Inflammatory macrophage (primary cell): ENCODE data around the gene CACNB2.

Experiments used
- DNase-seq, 2 donors: peaks; one replicate each; pipeline ENCODE4 v3.0.0-alpha.2; 2020 to 2022

CACNB2 gene

DNA sequence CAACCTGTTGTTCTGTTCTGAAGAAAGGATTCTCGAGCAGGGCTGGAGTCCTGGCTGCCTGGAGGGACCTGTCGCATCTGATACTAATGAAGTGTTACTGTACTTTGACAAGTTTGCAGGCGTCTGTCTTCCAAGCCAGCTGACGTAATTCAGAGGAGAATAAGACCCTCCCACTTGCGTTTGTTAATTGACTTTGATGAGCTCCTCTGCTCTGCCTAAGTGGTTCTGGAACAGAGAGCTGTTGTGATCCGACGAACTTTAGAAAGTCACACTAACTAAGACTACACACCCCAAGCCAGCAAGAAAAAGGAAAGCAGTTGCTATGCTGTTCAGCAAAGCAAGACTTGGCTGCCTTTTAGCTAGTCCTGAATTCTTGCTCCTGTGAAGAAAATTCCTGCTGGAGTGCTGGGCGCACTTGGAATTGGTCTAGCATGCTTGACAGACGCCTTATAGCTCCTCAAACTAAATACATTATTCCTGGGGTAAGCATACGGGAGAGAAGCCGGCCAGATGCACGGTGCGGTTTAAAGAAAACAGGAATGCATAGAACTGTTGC, 200.3 kb downstream of the CACNB2 start:
- no peak for DNase-seq

- DNase-seq = no peak
Observed at GRCh38 chr10:18341055-18341454, 200.8 kb downstream of the CACNB2 start.

GRCh38 chr10:18343573-18343972, 203.3 kb downstream of the CACNB2 start:
- no peak for DNase-seq

- no peak for DNase-seq
Observed at GRCh38 chr10:18345308-18345707, 205.1 kb downstream of the CACNB2 start.

DNA sequence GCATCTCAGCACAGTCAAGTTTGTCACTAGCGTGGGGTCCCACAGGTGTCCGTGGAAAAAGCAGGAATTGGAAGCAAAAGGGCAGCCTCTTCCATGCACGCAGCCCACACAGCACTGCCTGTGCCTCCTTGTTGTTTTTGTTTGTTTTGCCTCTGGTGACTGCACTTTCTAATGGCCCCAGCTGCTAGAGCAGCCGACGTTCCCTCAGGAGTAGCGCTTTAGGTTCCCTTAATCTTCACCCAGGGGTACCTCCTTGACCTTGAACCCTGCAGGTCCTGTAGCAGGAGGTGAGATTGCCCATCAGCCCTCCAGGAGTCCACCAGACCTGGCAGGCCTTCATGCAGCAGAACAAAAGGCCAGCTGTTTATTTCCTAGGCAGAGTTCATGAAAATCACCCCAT, 210.1 kb downstream of the CACNB2 start:
- no peak for DNase-seq

GRCh38 chr10:18351421-18351820, 211.2 kb downstream of the CACNB2 start:
- DNase-seq = no peak

DNA sequence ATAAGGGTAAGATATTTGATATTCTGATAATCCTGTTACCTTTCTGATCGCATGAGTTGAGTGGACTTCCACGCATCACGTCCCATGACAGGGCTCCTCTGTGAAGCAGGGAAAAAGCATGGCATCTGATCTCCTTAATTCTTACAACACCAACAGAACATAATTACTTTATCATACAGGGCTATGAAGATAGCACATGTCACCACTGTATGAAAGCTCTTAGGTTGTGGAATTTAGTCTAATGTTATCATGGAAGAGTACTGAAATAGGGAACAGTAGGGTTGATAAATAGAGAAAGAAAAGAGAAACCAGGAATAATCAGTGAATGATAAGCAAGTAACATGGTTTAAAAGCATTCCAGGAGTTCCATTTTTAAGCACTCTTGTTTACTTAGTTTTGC, 212.0 kb downstream of the CACNB2 start:
- DNase-seq = no peak

DNA sequence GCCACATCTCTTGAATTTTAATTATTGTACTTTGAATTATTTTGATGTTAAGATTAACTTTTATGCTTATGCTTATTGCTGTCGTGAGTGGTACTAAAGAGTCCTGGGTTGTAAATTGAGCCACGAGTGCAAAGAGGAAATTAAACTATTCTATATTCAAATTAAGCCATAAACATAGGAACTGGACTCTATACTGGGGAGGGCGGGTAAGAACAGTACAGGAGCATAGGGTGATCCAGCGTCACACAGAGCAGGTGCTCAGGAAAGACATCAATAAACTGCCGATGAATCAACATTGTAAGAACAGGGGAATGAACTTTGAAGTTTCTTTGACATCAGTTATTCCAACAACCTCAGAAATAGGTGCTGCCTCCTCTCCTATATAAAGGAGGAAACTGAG, 219.6 kb downstream of the CACNB2 start:
- DNase-seq = no peak

- DNase-seq = no peak
Observed at GRCh38 chr10:18362892-18363291, 222.7 kb downstream of the CACNB2 start.

- no peak for DNase-seq
Observed at GRCh38 chr10:18364987-18365775, 225.0 kb downstream of the CACNB2 start.

DNA sequence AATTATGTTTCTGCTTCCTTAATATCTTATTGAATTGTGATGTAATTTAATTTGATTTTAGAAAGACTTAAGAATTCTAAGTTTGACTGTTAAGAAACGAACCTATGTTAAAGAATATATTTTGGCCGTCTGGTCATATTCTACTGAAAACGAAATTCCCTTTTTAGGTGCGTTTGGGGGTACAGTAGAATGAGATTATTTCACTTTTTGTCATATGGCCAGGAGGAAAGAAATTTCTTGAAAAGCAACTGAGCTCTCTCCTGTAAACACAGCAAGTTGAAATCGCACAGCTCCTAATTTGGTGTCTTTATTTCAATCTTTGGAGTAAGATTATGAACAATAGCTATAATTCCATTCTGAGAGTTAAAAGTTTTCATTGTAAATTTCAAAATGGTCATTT, 227.6 kb downstream of the CACNB2 start:
- DNase-seq = no peak

DNA sequence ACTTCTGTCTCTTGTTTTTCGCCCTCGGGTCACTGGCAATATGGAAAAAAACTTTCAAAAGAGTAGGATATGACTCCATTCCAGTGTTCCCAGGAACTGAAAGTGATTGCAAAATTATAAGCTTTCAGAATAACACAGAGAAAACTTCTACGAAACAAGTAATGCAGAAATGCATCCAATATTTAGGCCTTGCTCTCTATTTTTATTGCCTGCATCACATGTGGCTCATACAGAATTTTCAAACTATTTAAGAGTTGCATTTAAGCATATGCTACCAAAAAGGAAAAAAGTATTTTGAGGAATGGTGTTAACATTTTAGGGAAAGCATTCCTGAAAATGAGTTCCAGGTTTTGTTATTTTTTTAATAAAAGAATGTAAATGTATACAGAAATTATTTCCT, 228.0 kb downstream of the CACNB2 start:
- DNase-seq = no peak

DNA sequence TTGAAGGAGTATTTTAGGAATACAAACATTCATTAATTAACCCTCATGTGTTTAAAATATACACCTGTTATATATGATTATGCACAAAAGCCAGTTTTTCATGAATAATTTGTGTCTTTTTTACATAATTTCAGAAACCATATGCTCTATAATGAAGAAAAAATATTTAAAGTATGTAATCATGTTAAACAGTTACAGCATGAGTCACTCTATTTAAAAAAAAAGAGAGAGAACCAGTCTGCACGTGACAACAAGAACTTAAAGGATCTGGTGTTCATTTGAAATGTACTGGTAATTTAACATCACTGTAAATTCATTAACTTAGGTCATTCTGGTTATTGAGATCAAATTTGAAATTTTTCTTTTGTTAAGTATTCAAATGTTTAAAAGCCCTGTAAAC, 228.5 kb downstream of the CACNB2 start:
- DNase-seq = no peak

DNA sequence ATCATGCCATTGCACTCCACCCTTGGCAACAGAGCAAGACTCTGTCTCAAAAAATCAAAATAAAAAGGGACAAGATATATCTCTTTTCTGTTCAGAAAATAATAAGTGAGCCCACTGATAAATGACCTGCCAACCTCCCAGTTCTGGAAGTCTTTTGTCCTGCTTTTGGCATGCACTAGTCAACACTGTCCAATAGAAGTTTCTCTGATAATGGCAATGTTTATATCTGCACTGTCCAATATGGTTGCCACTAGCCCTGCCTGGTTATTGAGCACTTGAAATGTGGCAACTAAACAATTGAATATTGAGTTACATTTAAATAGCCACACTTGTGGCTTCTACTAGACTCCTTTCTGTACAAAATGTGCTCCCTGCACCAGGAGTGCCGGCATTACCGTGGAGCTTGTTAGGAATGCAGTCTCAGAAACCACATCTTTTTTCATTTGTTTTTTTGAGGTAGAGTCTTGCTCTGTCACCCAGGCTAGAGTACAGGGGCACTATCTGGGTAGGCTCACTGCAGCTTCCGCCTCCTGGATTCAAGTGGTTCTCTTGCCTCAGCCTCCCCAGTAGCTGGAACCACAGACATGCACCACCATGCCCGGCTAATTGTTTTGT, 229.7 kb downstream of the CACNB2 start:
- DNase-seq = no peak

GRCh38 chr10:18376650-18377049, 236.4 kb downstream of the CACNB2 start:
- no peak for DNase-seq

GRCh38 chr10:18377898-18378297, 237.7 kb downstream of the CACNB2 start:
- no peak for DNase-seq

DNA sequence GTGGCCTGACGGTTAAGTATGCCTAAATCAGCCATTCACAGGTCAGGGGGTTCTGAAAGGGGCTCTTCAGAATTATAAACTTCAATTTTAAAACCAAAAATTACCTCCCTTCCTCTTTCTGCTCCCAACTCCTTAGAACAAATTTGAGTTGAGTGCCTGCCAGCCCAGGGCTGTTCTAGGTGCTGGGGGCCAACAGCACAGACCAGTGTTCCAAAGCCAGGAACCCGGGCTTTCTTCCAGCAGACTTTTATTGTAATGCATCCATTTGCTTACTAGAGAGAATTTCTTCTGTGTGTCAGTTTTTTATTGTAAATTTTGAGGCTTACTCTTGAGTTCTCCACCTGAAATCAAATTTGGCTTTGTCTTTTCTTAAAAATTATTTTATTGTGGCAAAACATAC, 238.5 kb downstream of the CACNB2 start:
- DNase-seq = no peak

DNA sequence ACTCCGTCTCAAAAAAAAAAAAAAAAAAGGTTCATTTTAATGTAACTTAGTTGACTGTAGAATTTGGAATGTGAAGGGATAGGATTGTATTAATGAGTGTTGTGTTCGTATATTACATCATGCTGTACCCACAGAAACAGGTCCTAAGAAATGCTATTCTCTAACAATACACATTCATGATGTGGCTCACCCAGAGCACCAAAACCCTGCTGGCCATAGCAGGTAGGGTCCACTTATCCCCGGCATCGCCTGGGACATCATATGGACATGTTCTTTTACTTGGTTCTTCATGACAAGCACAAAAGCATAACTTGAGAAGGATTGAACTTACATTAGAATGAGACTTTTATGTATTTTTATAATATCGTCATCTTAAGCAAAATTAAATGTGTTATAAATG, 241.5 kb downstream of the CACNB2 start:
- no peak for DNase-seq

DNA sequence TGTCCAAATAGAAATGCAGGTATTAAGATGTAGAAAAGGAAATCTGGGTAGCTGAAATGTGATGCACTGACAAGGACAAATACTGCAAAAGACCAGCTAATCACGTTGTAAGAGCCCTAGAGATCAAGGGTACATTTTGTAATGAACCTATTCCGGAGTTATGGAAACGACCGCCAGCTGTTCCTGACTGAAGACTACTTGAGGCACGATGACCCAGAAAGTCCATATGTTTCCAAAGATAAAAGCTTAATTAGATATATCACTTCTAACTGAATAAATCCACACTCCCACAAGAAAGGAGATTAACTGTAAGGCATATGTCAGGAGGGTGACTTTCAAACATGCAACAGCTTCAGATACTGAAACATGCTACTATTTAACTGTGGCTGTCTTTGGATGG, 257.7 kb downstream of the CACNB2 start:
- DNase-seq = no peak

DNA sequence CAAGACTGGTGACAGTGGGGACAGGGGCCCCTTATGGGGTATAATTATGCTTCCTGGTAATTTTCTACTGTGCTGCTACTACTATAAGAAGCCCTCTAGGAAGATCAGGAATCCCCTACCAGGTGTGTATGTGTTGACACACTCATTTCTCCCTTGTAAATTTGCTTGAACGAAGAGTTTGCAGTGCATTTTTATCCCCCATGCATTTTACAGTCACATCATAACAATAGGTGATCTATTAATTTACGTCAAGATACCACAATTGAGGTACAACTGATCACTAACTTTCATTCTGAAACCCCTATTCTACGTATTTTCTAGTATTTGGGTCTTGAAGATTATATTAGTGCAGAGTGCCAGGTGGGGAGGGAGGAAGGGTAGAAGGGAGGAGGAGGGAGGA, 258.9 kb downstream of the CACNB2 start:
- no peak for DNase-seq

DNA sequence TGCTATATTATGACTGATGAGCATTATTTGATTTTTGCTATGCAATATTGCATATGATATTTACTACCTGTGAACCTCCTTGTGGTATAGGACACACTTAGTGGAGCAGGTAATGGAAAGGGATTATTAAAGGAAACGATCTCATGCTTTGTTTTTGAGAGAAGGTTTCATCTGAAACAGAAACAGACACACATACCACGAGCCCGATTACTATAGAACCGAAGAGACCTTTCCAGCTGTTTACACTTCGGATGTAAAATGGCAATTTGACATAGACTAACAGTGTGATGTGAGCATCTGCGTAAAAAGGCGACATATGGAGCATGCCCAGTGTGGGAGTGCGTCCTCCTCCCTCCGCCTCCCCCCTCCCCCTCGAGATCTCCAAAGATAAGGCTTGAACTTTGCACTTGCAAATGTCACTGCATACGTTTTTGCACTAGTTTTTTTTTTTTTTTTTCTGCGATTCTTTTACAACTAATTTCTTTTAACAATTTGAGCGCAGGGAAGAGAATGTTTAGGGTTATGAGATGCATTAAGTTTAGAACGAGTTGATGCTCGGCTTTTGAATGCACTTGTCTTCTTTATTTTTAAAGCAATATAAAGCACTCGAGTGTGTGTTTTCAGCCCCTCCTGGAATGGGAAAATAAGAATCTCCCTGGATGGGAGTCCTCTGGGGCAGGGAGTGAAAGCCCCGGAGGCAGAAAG, 260.1 kb downstream of the CACNB2 start:
- no peak for DNase-seq

DNA sequence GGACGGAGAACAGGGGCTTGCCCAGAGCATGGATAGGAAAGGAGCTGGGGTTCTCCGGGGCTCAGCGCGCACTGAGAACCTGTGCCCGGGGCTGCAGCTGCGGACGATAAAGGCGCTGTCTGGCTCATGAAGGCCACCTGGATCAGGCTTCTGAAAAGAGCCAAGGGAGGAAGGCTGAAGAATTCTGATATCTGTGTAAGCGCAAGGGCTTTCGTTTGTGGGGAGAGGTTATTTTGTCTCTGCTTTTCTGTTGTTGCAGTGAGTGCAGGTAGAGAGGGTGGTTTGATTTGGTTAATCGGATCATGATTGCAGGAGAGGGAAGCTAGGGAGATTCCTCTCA, 260.7 kb downstream of the CACNB2 start:
- DNase-seq = no peak

DNA sequence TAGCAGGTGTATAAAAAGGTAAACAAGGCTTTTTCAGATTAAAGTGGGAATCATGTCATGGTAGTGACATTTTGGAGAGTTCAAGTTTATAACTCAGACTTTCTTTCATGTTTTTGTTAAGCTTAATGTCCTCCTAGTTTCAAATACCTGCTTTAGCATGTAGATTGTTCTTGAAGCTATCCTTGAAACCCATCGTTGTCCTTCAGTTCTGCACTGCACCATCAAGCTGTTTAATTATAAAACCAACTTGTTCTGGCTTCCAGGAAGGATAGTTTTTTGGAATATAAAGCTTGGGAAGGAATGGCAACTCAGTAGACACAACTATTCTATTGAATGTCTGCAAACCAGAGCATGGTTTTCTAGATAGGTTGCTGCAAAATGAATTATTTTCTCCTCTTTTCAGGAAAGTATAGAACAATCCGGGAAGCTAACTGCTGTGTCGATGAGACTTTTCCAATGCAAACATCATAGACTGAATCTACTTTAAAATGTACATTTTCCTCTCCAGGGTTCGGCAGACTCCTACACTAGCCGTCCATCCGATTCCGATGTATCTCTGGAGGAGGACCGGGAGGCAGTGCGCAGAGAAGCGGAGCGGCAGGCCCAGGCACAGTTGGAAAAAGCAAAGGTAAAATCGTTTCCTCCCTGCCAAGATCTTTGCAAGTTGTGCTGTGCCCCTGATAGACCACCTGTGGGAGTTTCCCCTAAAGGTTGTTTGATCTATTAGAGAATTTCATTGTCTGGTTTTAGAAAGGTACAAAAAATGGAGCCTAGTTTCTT, 261.4 kb downstream of the CACNB2 start:
- DNase-seq = no peak
